ENCODE results near the gene SLC7A4.

Gene SLC7A4

DNA sequence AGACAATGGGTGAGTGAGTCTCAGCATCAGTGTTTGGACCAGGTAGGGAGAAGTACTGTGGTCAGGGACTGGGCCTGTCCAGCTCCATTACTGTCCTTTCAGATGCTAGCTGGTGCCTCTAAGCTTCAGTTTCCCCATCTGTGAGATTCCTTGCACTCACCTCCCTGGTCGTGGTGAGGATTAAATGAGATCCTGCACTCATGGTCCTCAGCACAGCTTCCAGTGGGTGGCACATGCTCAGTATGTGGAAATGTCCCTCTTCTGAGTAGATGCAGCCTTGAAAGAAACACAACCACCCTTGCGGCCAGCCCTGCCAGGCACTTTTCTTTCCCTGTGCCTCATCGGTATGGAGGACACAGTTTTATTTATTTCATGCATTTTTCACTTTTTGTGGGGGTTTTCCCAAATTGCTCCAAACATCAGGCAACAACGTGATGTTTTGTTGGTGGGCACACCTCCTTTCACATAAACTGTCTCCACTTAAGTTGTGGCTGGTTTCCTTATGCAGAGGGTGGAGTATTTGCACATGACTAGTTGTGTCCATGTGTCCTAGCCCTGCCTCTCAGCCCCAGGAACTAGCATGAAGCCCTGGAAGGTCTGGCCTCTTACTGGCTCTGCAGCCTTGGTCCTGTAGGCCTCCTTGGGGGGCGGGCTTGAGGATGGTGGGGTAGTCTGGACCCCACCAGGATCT is 49.1 kb downstream of the SLC7A4 start:
- Histone ChIP-seq H3K27me3 (replicated peaks) (no peaks in the 10 kb centered on the region), H3K36me3 (replicated peaks) (peaks cover 29% of the 10 kb centered on the region), H3K27ac (no peak overlapping the region), H3K4me3 (ENCODE audit: low read depth, low read length) (peak overlapping the region; percentile 92)
- TF ChIP-seq CTCF (IDR thresholded peaks at IDR 0.05; ENCODE audit: low read depth, low read length, missing control alignments): no peak
- in situ Hi-C loops (cut with HindIII; ENCODE audit: low pct_ligation_motif_present, low sequenced_read_pairs): no loop called here
- DNase-seq: no peak

GRCh38 chr22:20982563-20982882 is 49.8 kb downstream of the SLC7A4 start:
- TF ChIP-seq CTCF (IDR thresholded peaks at IDR 0.05; ENCODE audit: low read depth, low read length, missing control alignments): no peak
- Histone ChIP-seq H3K4me3 (ENCODE audit: low read depth, low read length) (peak overlapping the region; percentile 92), H3K27me3 (replicated peaks) (no peaks in the 10 kb centered on the region), H3K36me3 (replicated peaks) (peaks cover 26% of the 10 kb centered on the region), H3K27ac (peak overlapping the region; percentile 94)
- in situ Hi-C loops (cut with HindIII; ENCODE audit: low pct_ligation_motif_present, low sequenced_read_pairs): no loop called here
- no peak for DNase-seq

GRCh38 chr22:20981787-20982562 is 50.4 kb downstream of the SLC7A4 start, which contains the start of gene LZTR1:
LZTR1 (plus strand) TSS chr22:20982297; CDS start chr22:20982372, 75 bp downstream.
- H3K27me3 ChIP-seq (replicated peaks): no peaks in the 10 kb centered on the region
- TF ChIP-seq CTCF (IDR thresholded peaks at IDR 0.05; ENCODE audit: low read depth, low read length, missing control alignments): peak; percentile 77
- peaks cover 24% of the 10 kb centered on the region for H3K36me3 ChIP-seq (replicated peaks)
- peak within 1 kb of the TSS; percentile 94 for H3K27ac ChIP-seq
- H3K4me3 ChIP-seq (ENCODE audit: low read depth, low read length): peak within 1 kb of the TSS; percentile 92
- in situ Hi-C loops (cut with HindIII; ENCODE audit: low pct_ligation_motif_present, low sequenced_read_pairs): no loop called here
- DNase-seq: peak; percentile 57

DNA sequence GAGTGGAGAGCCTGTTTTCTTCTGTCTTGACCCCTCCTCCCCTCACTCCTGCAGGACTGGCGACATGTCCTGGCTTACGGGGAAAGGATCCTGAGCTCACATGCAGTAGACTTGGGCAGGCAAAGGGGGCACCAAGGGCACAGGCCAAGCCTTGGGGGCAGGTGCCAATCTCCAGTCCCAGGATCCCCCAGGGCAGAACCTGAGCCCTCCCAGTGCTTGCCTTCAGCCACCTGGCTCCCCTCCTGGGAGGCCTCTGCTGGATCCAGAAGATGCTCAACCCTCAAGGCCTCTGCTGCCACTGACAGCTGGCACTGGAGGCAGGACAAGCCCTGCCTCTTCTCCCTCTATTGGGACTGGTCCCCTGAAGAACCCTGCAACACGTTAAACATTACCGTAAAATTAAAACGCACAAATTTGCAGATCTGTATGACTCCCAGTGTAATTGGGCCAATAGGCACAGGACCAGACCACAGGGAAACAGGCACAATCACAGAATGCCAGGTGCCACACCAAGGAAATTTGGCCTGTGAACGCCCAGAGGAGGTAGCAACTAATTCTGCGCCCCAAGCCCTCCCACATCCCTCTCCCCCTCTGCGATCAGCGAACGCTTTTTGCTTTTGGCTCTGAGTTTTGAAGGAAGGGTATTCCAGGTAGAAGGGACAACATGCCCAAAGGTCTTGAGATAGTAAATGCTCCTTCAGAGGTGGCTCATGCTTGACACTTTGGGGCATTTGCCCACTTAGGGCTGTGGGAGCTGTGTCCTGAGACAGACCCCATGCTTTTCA is 51.2 kb downstream of the SLC7A4 start:
- Histone ChIP-seq H3K27me3 (replicated peaks) (no peaks in the 10 kb centered on the region), H3K4me3 (ENCODE audit: low read depth, low read length) (peak overlapping the region; percentile 92), H3K27ac (peak overlapping the region; percentile 94), H3K36me3 (replicated peaks) (peaks cover 20% of the 10 kb centered on the region)
- no peak for DNase-seq
- no peak for TF ChIP-seq CTCF (IDR thresholded peaks at IDR 0.05; ENCODE audit: low read depth, low read length, missing control alignments)
- in situ Hi-C loops (cut with HindIII; ENCODE audit: low pct_ligation_motif_present, low sequenced_read_pairs): no loop called here

GRCh38 chr22:20980523-20980922 is 51.8 kb downstream of the SLC7A4 start:
- in situ Hi-C loops (cut with HindIII; ENCODE audit: low pct_ligation_motif_present, low sequenced_read_pairs): no loop called here
- Histone ChIP-seq H3K27ac (no peak overlapping the region), H3K27me3 (replicated peaks) (no peaks in the 10 kb centered on the region), H3K36me3 (replicated peaks) (peaks cover 14% of the 10 kb centered on the region), H3K4me3 (ENCODE audit: low read depth, low read length) (no peak overlapping the region)
- no peak for TF ChIP-seq CTCF (IDR thresholded peaks at IDR 0.05; ENCODE audit: low read depth, low read length, missing control alignments)
- DNase-seq: no peak

Data from brain microvascular endothelial cell (primary cell).